Spinal cord (tissue), 10 donors: ENCODE data around the gene TMTC2. TPM values are rescaled to one million over a fixed set of nuclear protein-coding genes. Genes with fewer than 3 reads are reported as not detected.
A peak's percentile ranks its signal among the peaks of the same experiment; 100 is the strongest.

Source experiments
- DNase-seq, 6 donors: peaks; one replicate each; pipeline versions ENCODE4 v3.0.0 to v3.0.0-alpha.2; 2013 to 2015; ENCODE audit warnings: low spot score in 6 of 6, low read depth in 4 of 6
- H3K27ac ChIP-seq: one replicate; pipeline ENCODE4 v1.5.1; 2013; ENCODE audit warnings: low read depth, low read length, control low read depth
- H3K27me3 ChIP-seq: one replicate; pipeline ENCODE4 v1.6.1; 2013; ENCODE audit warnings: low read length; ENCODE audit not compliant: control insufficient read depth, insufficient read depth
- H3K36me3 ChIP-seq: one replicate; pipeline ENCODE4 v1.6.1; 2013; ENCODE audit warnings: low read length; ENCODE audit not compliant: control insufficient read depth, insufficient read depth
- H3K4me1 ChIP-seq: one replicate; pipeline ENCODE4 v1.6.1; 2013; ENCODE audit warnings: low read length; ENCODE audit not compliant: control insufficient read depth, insufficient read depth
- H3K4me3 ChIP-seq: one replicate; pipeline ENCODE4 v1.5.1; 2013; ENCODE audit warnings: low read depth, low read length, control low read depth
- H3K9me3 ChIP-seq: one replicate; pipeline ENCODE4 v1.6.1; 2013; ENCODE audit warnings: low read length; ENCODE audit not compliant: control insufficient read depth, insufficient read depth
- WGBS: methylation state at CpG from one replicate; pipeline ENCODE4 v1.1.5; 2013; ENCODE audit warnings: missing lambda C conversion rate; ENCODE audit not compliant: insufficient coverage; 5-methylcytosine and 5-hydroxymethylcytosine counted together
- polyA plus RNA-seq, 2 donors: library from polyadenylated mRNA; unstranded; fragments of 120-200 nt; gene quantifications; one replicate each; pipeline ENCODE4 v1.2.1, GENCODE V29; 2013; ENCODE audit not compliant: insufficient read length in 2 of 2
- total RNA-seq, 2 donors: library from RNA; depleted of rRNA in 1 of 2; stranded (reverse); fragments of 120-200 nt in 1 of 2; fragments of >200 nt in 1 of 2; gene quantifications; one replicate each; pipeline versions ENCODE4 v1.2.3 to v1.2.4, GENCODE V29; 2013 to 2014
- donor health status: healthy.

Gene TMTC2
- total and polyA plus RNA-seq, 4 donors: 21.1 to 37.1 (median 27.7) TPM

DNA sequence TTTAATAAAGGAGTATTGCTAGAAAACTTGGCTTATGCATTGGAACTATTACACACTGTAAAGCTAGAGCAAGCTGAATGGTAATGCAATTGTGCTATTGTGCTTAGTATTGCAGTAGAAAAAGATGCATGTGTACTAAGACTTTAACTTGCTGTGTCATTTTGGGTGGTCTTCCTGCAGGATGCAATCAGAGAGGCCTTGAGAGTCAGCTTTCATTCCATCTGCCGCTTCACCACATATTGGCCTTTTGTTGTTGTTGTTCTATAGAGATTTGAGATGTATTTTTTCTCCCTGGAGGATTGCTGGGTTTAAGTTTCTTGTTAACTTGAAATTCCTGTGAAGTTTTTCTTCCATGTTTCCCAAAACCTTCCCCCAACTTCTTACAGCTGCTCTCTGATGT lies 449.7 kb downstream of the TMTC2 start:
- H3K4me1 ChIP-seq: no peaks in the 10 kb centered on the region
- H3K4me3 ChIP-seq: no peak overlapping the region
- H3K27ac ChIP-seq: no peak overlapping the region
- H3K36me3 ChIP-seq: peaks cover 5% of the 10 kb centered on the region
- H3K9me3 ChIP-seq: peaks cover 3% of the 10 kb centered on the region
- no peaks in the 10 kb centered on the region for H3K27me3 ChIP-seq
- no CpG with 5 or more reads among the region's 1 CpG for WGBS
- no peak for DNase-seq

DNA sequence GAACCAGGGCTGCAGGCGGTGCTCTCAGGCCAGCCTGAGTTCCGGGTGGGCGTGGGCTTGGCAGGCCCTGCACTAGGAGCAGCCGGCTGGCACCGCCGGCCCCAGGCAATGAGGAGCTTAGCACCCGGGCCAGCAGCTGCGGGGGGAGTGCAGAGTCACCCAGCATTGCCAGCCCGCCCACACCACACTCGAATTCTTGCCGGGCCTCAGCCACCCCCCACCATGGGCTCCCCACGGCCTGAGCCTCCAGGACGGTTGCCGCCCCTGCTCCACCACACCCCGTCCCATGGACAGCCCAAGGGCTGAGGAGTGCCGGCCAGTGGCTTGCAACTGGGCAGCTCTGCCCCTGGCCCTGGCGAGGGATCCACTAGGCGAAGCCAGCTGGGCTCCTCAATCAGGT lies 453.4 kb downstream of the TMTC2 start:
- H3K4me3 ChIP-seq: no peak overlapping the region
- peaks cover 5% of the 10 kb centered on the region for H3K36me3 ChIP-seq
- H3K9me3 ChIP-seq: peaks cover 3% of the 10 kb centered on the region
- no peak overlapping the region for H3K27ac ChIP-seq
- no peaks in the 10 kb centered on the region for H3K27me3 ChIP-seq
- H3K4me1 ChIP-seq: no peaks in the 10 kb centered on the region
- 99% methylated on average over 18 of the region's 18 CpGs for WGBS
- no peak for DNase-seq

DNA sequence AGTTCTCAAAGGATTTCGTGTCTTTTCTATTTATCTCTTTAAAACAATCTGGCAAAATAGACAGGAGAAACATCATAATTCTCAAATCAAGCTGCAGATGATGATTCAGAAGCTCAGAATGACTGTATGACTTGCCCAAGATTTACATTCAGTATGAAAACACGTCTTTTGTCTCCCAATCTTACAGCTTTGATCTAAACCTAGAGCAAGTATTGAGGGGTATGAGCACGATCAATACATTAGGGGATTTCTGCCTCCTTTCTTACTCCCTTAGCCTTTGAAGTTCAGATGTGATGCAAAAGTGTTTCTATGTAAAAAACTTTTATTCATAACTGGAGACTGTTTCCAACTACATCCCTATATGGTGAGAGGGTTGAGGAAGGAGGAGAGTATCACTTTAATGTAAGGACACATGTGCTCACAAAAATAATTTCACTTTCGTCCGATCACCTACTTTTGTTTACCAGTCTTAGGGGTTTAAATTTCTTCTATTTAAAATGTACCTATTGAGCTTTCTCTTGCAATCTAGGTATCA lies 454.8 kb downstream of the TMTC2 start:
- Histone ChIP-seq H3K9me3 (peaks cover 3% of the 10 kb centered on the region), H3K36me3 (peaks cover 5% of the 10 kb centered on the region), H3K4me3 (no peak overlapping the region), H3K4me1 (no peaks in the 10 kb centered on the region), H3K27me3 (no peaks in the 10 kb centered on the region), H3K27ac (no peak overlapping the region)
- DNase-seq: no peak
- WGBS: no CpG with 5 or more reads among the region's 5 CpGs

DNA sequence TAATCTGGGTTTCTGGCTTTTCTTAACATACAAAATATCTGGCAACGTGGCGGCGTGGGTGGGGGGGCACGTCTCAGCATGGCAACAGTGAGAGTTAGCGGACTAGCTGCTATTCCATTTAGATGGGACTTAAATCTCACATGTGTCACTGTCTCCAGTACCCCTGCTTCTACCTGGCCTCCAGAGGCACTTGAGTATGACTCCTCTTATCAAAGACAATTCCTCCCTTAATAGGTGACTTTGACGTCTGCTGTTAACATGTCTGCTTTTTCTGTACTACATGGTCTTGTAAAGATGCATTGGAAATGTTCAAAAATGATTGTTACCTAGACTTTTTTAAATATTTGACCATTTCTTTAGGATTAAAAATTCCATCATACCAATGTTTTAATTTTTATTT lies 456.2 kb downstream of the TMTC2 start:
- WGBS: 100% methylated on average over 1 of the region's 6 CpGs
- peaks cover 5% of the 10 kb centered on the region for H3K36me3 ChIP-seq
- no peaks in the 10 kb centered on the region for H3K27me3 ChIP-seq
- H3K9me3 ChIP-seq: peaks cover 3% of the 10 kb centered on the region
- H3K4me3 ChIP-seq: no peak overlapping the region
- no peaks in the 10 kb centered on the region for H3K4me1 ChIP-seq
- no peak overlapping the region for H3K27ac ChIP-seq
- no peak for DNase-seq

DNA sequence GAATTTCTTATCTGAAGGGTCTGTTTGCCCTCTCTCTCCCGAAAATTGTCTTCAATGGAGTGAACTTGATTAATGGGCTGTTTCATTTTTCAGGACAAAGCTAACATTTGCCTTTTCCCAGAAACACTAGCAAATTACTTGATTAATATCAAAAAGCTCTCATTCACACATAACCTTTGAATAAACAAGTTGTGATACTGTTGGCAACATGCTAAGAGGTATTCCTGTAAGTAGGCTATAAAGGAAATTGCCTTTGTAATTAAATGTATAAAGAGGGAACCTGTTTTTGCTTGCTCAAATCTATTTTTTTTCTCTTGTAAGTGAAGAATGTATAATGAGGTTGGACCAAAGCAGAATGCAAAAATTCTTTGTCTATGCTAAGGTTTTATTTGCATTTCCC lies 457.2 kb downstream of the TMTC2 start:
- Histone ChIP-seq H3K9me3 (peaks cover 3% of the 10 kb centered on the region), H3K27me3 (no peaks in the 10 kb centered on the region), H3K4me1 (no peaks in the 10 kb centered on the region), H3K27ac (no peak overlapping the region), H3K4me3 (no peak overlapping the region), H3K36me3 (peaks cover 5% of the 10 kb centered on the region)
- WGBS: no CpG with 5 or more reads among the region's 1 CpG
- peak in 2 of 6 donors; percentile 38 to 48 for DNase-seq

DNA sequence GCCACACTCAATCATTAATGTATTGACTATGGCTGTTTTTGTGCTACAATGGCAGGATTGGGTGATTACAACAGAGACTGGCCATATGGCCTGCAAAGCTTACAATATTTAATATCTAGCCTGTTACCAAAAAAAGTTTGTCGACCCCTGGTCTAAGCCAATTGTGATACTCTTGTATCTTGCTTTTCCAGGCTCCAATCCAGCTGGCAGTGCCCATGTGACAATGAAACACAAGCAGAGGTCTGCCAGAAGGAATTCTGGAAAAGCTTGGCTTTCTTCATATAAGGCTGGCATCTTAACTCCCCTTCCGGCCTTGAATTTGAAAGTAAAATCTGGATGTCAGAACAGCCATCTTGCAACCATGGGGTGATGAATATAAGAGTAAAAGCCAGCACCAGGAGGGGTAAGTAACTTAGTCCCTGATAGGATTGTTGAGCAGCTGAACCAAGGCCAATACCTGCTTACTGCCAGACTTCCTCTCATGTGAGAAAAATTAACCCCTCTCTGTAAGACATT lies 458.7 kb downstream of the TMTC2 start:
- 100% methylated on average over 1 of the region's 2 CpGs for whole genome bisulfite sequencing

DNA sequence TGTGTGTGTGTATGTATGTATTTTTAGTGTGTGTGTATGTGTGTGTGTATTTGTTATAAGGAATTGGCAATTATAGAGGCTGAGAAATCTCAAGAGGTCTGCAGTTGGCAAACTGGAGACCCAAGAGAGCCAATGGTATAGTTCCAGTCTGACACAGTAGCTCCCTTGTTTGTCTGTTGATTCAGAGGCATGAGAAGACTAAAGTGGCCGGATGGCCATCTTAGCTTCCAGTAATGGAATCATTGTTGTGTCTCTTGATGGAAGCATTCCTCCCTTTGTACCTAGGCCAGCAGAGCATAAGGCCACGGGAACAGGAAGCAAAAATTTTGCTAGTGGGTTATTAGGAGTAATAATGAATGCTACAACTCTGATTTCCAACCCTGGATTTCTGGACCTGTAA lies 460.6 kb downstream of the TMTC2 start:
- Histone ChIP-seq H3K9me3 (no peaks in the 10 kb centered on the region), H3K27ac (no peak overlapping the region), H3K4me1 (no peaks in the 10 kb centered on the region), H3K4me3 (no peak overlapping the region), H3K36me3 (no peaks in the 10 kb centered on the region), H3K27me3 (no peaks in the 10 kb centered on the region)
- WGBS: 80% methylated on average over 1 of the region's 2 CpGs
- no peak for DNase-seq

More for the DNA sequence above, 458.7 kb downstream of the TMTC2 start:
- H3K4me3 ChIP-seq: no peak overlapping the region
- H3K27me3 ChIP-seq: no peaks in the 10 kb centered on the region
- no peaks in the 10 kb centered on the region for H3K4me1 ChIP-seq
- H3K36me3 ChIP-seq: no peaks in the 10 kb centered on the region
- H3K27ac ChIP-seq: no peak overlapping the region
- DNase-seq: peak in 5 of 6 donors; percentile 14 to 96 (median 24)
- no peaks in the 10 kb centered on the region for H3K9me3 ChIP-seq

DNA sequence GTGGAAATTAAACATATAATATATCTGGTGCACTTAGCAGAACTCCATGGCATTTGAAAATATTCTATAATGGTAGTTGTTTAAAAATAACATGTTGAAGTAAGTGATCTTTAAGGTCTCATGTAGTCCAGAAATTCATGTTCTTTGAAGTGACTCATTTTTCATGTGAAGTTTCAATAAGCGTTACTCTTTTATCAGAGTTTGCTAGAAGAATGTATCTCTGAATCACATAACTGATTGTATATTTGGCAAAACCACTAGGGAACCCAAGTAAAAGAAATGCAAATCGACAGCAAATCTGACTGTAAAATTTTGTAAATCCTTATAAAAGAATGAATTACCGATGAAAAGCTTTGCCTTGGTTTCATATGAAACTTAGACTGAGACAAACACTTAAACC lies 463.3 kb downstream of the TMTC2 start:
- Histone ChIP-seq H3K9me3 (no peaks in the 10 kb centered on the region), H3K4me3 (no peak overlapping the region), H3K4me1 (no peaks in the 10 kb centered on the region), H3K27ac (no peak overlapping the region), H3K27me3 (no peaks in the 10 kb centered on the region), H3K36me3 (no peaks in the 10 kb centered on the region)
- no peak for DNase-seq
- no CpG with 5 or more reads among the region's 3 CpGs for WGBS

DNA sequence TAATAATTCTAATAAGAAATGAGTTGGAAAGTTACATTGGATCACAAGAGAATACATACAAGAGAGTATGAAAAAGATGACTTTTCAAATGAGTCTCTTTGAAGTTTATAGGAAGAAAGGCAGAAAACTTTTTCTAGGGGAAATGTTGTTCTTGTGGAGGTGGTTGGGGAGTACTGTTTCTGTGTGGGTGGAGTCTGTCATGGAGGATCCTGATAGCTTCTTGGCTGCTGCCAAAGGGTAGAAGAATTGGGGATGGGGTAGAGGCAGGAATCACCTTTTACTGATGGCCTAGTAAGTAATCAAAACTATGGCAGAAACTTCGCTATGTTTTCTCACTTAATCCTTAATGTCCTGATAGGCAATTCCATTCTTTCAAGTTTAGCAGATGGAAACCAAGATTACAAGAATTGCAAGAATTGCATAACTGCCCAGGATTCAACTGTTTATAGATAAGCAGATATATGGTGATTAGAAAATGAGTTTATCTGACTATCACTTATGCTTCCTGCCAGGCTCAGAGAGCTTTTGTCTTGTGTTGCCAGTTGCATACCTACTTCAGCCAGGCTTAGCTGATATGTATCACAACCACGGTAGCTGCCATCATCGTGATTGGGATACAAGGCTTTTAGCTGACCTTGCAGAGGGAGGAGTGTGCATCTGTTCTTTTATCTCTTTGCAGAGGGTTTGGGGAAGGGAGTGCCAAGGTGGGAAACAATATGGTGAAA lies 463.9 kb downstream of the TMTC2 start:
- H3K4me1 ChIP-seq: no peaks in the 10 kb centered on the region
- no peak overlapping the region for H3K27ac ChIP-seq
- H3K27me3 ChIP-seq: no peaks in the 10 kb centered on the region
- no peak overlapping the region for H3K4me3 ChIP-seq
- no peaks in the 10 kb centered on the region for H3K9me3 ChIP-seq
- 100% methylated on average over 2 of the region's 3 CpGs for WGBS
- DNase-seq: no peak
- no peaks in the 10 kb centered on the region for H3K36me3 ChIP-seq

DNA sequence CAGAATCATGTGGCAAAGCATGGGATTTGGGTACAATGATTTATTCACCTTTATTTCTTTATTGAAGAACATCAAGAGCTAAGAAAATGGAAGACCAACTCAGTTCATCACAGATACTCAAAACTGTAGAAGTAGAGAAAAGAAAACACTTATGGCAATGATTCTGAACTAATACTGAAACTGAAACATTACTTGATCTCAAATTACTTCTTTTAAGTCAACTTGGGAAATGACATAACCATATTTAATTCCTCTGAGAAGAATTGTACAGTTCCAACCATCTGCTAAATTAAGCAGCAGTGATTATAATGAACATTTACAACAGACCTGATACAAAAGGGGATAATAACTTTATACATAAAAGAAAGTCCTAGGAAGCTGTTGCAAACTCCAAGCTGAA lies 466.5 kb downstream of the TMTC2 start:
- Histone ChIP-seq H3K27me3 (no peaks in the 10 kb centered on the region), H3K27ac (no peak overlapping the region), H3K36me3 (no peaks in the 10 kb centered on the region), H3K4me3 (no peak overlapping the region), H3K9me3 (no peaks in the 10 kb centered on the region), H3K4me1 (no peaks in the 10 kb centered on the region)
- DNase-seq: peak in 1 of 6 donors; percentile 66
